Adipocyte (in vitro differentiated cells): ENCODE results near the gene PTPRM.

ENCODE experiments used
- DNase-seq: peaks from one replicate; pipeline ENCODE4 v3.0.0-alpha.2; 2015; ENCODE audit warnings: low read depth
- H3K27me3 ChIP-seq: replicated peaks from 2 replicates; pipeline ENCODE4 v1.7.0; 2013; ENCODE audit warnings: mild to moderate bottlenecking, low read length, moderate library complexity; ENCODE audit not compliant: control insufficient read depth, insufficient read depth
- H3K36me3 ChIP-seq: 2 replicates; pipeline ENCODE4 v1.7.0; 2013; ENCODE audit warnings: low read length, mild to moderate bottlenecking, moderate library complexity; ENCODE audit not compliant: control insufficient read depth, insufficient read depth, severe bottlenecking
- H3K4me1 ChIP-seq: 2 replicates; pipeline ENCODE4 v1.7.0; 2013; ENCODE audit warnings: mild to moderate bottlenecking, low read length, moderate library complexity; ENCODE audit not compliant: control insufficient read depth, insufficient read depth
- H3K4me3 ChIP-seq: 2 replicates; pipeline ENCODE4 v1.7.0; 2013; ENCODE audit warnings: mild to moderate bottlenecking, low read length, moderate library complexity
- H3K9ac ChIP-seq: 2 replicates; pipeline ENCODE4 v1.7.0; 2013; ENCODE audit warnings: mild to moderate bottlenecking, low read length, moderate library complexity
- H3K9me3 ChIP-seq: 2 replicates; pipeline ENCODE4 v1.7.0; 2013; ENCODE audit warnings: mild to moderate bottlenecking, low read length, moderate library complexity; ENCODE audit not compliant: control insufficient read depth

The PTPRM gene

GRCh38 chr18:7586379-7586778 is 19.3 kb downstream of the PTPRM start:
- H3K9me3 ChIP-seq, result no peaks in the 10 kb centered on the region
- H3K4me1 ChIP-seq, result peaks cover 13% of the 10 kb centered on the region
- H3K36me3 ChIP-seq, result no peaks in the 10 kb centered on the region
- no peak for DNase-seq
- H3K4me3 ChIP-seq, result no peak overlapping the region
- H3K9ac ChIP-seq, result no peak overlapping the region
- H3K27me3 ChIP-seq, result no peaks in the 10 kb centered on the region

- peak; percentile 23 for DNase-seq
- Histone ChIP-seq H3K27me3 (no peaks in the 10 kb centered on the region), H3K4me1 (peaks cover 14% of the 10 kb centered on the region), H3K9me3 (no peaks in the 10 kb centered on the region), H3K36me3 (no peaks in the 10 kb centered on the region), H3K9ac (peak overlapping the region; percentile 47), H3K4me3 (peak overlapping the region; percentile 16)
Measured at GRCh38 chr18:7590826-7591560, 23.9 kb downstream of the PTPRM start.

GRCh38 chr18:7592305-7593071 is 25.4 kb downstream of the PTPRM start:
- Histone ChIP-seq H3K4me1 (peaks cover 21% of the 10 kb centered on the region), H3K36me3 (no peaks in the 10 kb centered on the region), H3K9ac (no peak overlapping the region), H3K4me3 (no peak overlapping the region), H3K9me3 (no peaks in the 10 kb centered on the region), H3K27me3 (no peaks in the 10 kb centered on the region)
- DNase-seq, result no peak

- H3K9ac ChIP-seq, result no peak overlapping the region
- no peaks in the 10 kb centered on the region for H3K36me3 ChIP-seq
- H3K27me3 ChIP-seq, result no peaks in the 10 kb centered on the region
- no peak overlapping the region for H3K4me3 ChIP-seq
- H3K9me3 ChIP-seq, result no peaks in the 10 kb centered on the region
- DNase-seq, result no peak
- H3K4me1 ChIP-seq, result peaks cover 26% of the 10 kb centered on the region
Measured at GRCh38 chr18:7593218-7593819, 26.2 kb downstream of the PTPRM start.

GRCh38 chr18:7596147-7596546 is 29.0 kb downstream of the PTPRM start:
- Histone ChIP-seq H3K9me3 (no peaks in the 10 kb centered on the region), H3K36me3 (no peaks in the 10 kb centered on the region), H3K4me1 (peaks cover 22% of the 10 kb centered on the region), H3K9ac (no peak overlapping the region), H3K4me3 (no peak overlapping the region), H3K27me3 (no peaks in the 10 kb centered on the region)
- DNase-seq, result no peak

- Histone ChIP-seq H3K36me3 (no peaks in the 10 kb centered on the region), H3K4me1 (peaks cover 17% of the 10 kb centered on the region), H3K9ac (no peak overlapping the region), H3K4me3 (no peak overlapping the region), H3K9me3 (no peaks in the 10 kb centered on the region), H3K27me3 (no peaks in the 10 kb centered on the region)
- DNase-seq, result no peak
Measured at GRCh38 chr18:7597500-7597899, 30.4 kb downstream of the PTPRM start.

GRCh38 chr18:7598167-7599047 is 31.3 kb downstream of the PTPRM start:
- peak; percentile 49 for DNase-seq
- H3K9me3 ChIP-seq, result no peaks in the 10 kb centered on the region

GRCh38 chr18:7600036-7600435 is 32.9 kb downstream of the PTPRM start:
- Histone ChIP-seq H3K4me3 (no peak overlapping the region), H3K9me3 (no peaks in the 10 kb centered on the region), H3K9ac (no peak overlapping the region), H3K4me1 (peaks cover 17% of the 10 kb centered on the region), H3K27me3 (no peaks in the 10 kb centered on the region), H3K36me3 (no peaks in the 10 kb centered on the region)
- no peak for DNase-seq

More at GRCh38 chr18:7598167-7599047, 31.3 kb downstream of the PTPRM start:
- Histone ChIP-seq H3K4me1 (peaks cover 17% of the 10 kb centered on the region), H3K36me3 (no peaks in the 10 kb centered on the region), H3K9ac (no peak overlapping the region), H3K4me3 (no peak overlapping the region), H3K27me3 (no peaks in the 10 kb centered on the region)

- Histone ChIP-seq H3K27me3 (no peaks in the 10 kb centered on the region), H3K4me3 (no peak overlapping the region), H3K9me3 (no peaks in the 10 kb centered on the region), H3K4me1 (peaks cover 17% of the 10 kb centered on the region), H3K36me3 (no peaks in the 10 kb centered on the region), H3K9ac (no peak overlapping the region)
- no peak for DNase-seq
Measured at GRCh38 chr18:7600528-7601245, 33.6 kb downstream of the PTPRM start.

- Histone ChIP-seq H3K4me3 (no peak overlapping the region), H3K36me3 (no peaks in the 10 kb centered on the region), H3K9ac (no peak overlapping the region), H3K27me3 (no peaks in the 10 kb centered on the region), H3K4me1 (peaks cover 12% of the 10 kb centered on the region), H3K9me3 (no peaks in the 10 kb centered on the region)
- peak; percentile 12 for DNase-seq
Measured at GRCh38 chr18:7601246-7601615, 34.1 kb downstream of the PTPRM start.
